Stimulated activated CD8-positive, alpha-beta memory T cell treated with anti-CD3 and anti-CD28 coated beads, Interleukin-7, amount 100 ng/mL, for 4 hours (primary cell): Measurements from ENCODE around the gene FAM187B.
"Not testable (repeated sequence)": the region's sequence is repeated elsewhere in the genome, so short reads cannot be mapped to it uniquely, and the experiment has no call there.

Experiments used
- DNase-seq, 2 donors: peaks; one replicate each; pipeline ENCODE4 v3.0.0-alpha.2; 2020; ENCODE audit warnings: low read depth in 2 of 2

Gene FAM187B

DNA sequence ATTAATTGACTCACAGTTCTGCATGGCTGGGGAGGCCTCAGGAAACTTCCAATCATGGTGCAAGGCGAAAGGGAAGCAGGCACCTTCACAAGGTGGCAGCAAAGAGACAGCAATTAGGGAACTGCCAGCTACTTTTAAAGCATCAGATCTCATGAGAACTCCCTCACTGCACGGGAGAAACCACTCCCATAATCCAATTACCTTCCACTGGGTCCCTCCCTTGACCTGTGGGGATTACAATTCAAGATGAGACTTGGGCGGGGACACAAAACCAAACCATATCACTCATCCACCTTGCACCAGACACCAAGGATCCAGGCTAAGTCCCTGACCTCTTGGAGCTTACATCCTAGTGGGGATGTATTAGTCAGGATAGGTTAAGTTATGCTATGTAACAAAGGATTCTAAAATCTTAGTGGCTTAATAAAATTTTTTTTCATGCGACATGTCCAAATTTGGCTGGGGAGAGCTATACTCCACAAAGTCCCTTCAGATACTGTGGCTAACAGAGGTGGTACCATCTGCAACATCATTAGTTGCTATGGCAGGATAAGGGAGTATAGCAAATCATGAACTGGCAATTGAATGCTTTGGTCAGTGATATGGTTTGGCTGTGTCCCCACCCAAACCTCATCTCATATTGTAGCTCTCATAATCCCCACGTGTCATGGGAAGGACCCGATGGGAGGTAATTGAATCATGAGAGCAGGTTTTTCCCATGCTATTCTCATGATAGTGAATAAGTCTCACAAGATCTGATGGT, 8.3 kb upstream of the FAM187B start:
- DNase-seq = no peak

DNA sequence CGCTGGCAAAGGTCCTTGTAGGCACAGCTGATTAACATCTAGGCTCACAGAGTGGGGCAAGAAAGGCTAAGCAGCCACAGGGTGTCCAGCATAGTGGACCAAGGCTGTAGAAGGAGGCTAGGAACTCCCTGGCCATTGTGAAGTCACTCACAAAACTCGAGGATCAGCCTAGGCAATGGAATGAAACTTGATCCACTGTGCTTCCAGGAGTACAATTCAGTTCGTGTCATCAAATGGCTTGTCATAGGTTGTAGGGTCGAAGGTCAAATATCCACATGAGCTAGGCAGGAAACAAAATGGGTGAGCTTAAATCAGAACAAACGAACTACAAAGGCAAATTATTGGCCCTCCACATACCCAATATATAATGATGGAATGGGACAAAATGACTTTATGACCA, 4.4 kb upstream of the FAM187B start:
- DNase-seq = no peak

DNA sequence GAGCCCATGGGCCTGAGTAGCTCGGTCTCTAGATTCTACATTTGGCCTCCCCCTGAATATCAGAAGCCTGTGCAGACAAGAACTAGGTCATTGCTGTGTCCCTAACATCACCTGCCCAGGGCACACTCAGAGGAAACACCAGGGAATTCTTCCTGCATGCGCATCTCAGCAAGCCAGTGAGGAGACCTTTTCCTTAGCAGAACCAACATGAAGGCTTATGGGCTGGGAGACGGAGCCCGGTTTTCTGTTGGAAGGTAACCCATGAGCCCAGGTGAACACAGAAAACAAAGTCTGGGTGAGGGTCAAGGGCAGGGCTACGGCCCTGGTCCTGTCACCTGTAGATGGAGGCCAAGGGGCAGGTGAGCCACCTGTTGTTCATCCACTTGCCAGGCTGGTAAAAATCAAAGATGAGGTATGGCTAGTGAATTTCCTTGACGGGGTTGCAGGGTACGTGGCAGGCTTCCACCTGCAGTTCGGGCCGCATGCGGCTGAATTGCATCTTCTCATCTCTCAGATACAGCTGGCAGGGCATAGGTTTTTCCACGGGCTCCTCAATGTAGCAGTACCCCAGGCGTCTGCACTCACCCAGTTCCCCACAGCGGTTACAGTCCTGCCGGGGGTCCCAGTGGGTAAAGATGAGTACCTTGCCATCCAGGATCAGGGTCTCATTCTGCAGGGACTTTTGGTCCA, 3.6 kb upstream of the FAM187B start:
- DNase-seq = no peak

DNA sequence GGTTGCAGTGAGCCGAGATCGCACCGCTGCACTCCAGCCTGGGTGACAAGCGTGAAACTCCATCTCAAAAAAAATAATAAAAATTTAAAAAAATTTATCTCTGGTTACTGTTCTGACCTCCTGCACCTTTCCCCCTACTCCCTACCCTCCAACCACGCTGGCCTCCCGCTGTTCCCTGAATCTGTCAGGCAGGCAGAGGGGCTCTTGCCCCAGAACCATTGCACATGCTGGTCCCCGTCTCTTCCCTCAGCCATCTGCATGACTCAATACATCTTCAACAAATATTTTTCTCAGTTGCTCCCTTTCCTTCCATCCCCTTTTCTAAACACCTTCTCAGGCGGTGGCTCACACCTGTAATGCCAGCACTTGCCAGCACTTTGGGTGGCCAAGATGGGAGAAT, 1.1 kb upstream of the FAM187B start:
- no peak for DNase-seq

DNA sequence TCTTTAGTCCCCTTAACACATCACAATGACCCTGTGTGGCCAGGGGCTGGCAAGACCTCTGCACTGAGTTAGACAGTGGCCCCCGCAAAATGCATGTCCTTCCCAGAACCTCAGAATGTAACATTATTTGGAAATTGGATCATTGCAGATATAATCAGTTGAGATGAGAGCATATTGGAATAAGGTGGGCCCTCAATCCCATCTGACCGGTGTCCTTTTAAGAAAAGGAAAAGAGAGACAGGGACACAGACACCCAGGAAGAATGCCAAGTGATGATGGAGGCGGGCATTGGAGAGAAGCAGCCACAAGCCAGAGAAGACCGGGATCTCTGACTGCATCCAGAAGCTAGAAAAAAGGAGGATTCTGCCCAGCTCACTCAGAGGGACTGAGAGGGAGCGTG, 1.8 kb downstream of the FAM187B start:
- DNase-seq = no peak

DNA sequence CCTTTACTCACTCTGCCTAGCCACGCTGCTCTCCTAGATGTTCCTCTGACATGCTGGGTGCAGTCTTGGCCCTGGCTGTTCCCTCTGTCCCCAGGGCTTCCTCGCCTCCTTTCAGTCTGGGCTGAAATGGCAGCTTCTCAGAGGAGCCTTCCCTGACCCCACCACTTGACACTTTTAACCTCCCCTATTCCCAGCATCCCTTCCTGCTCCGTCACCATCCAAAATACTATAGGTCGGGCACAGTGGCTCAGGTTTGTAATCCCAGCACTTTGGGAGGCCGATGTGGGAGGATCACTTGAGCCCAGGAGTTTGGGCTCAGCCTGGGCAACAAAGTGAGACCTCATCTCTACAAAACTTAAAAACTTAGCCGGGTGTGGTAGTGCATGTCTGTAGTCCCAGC, 2.6 kb downstream of the FAM187B start:
- DNase-seq = no peak

DNA sequence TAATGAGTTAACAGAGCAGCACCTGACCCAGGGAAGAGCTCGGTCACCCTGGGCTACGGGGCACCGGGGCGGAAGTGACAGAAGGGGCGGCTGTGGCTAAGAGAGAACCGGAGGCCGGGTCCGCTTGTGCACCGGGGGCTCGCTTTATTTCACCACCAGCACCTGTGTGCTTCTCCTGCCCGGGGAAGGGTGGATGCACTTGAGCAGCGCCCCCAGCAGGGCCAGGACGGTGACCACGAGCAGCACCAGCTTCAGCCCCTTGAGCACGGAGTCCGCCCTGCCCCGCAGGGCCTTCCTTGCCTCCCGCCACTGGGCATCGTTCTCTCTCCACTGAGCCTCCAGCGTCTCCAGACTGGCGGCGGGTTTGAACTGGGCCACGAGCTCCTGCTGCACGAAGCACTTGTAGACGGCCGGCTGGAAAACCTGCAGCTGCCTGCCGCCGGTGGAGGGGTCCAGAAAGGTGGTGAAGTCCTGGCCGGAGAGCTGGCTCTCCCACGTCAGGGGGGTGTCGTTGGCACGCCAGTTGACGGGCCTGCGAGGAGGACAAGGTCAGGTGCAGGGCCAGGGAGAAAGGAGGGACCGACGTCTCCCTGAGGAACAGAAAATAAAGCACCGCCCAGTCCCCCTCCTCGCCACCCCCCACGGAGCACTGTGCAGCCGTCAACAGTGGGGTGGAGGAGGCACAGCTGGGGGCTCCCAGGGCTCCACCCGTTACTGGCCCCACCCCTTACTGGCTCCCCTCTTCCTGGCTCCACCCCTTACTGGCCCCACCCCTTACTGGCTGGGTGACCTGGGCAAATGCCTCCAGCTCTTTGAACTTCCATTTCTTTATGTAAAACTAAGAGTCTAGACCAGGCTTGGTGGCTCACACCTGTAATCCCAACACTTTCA, 3.6 kb downstream of the FAM187B start:
- DNase-seq = no peak

DNA sequence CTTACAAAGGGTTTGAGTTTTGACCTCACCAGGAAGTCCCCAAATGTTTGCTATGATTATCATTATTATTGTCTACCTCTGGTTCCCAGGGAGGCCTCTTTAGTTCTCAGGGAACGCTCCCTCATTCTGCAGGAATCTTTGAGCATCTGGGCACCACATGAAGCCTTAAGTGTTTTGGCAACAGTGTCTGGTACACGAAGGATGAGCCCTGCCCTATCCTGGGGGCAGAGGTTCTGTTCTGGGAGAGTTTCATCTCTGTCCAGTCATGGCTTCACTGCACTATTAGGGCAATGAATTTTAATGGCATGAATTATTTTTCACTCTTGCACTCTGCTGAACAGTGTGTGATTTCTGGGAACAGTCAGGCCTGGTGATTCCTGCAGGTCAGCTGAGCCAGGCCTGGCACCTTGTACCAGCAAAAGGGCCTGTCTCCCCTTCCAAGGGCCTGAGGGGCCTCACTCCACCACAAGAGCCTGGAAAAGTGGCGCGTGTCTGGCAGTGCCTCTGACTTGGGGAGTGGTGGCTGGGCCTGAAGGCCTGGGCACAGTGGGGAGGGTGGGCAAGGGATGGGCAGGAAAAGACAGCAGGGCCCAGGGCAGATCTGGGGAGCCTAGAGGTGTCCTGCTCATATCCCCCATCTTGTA, 4.6 kb downstream of the FAM187B start:
- no peak for DNase-seq

DNA sequence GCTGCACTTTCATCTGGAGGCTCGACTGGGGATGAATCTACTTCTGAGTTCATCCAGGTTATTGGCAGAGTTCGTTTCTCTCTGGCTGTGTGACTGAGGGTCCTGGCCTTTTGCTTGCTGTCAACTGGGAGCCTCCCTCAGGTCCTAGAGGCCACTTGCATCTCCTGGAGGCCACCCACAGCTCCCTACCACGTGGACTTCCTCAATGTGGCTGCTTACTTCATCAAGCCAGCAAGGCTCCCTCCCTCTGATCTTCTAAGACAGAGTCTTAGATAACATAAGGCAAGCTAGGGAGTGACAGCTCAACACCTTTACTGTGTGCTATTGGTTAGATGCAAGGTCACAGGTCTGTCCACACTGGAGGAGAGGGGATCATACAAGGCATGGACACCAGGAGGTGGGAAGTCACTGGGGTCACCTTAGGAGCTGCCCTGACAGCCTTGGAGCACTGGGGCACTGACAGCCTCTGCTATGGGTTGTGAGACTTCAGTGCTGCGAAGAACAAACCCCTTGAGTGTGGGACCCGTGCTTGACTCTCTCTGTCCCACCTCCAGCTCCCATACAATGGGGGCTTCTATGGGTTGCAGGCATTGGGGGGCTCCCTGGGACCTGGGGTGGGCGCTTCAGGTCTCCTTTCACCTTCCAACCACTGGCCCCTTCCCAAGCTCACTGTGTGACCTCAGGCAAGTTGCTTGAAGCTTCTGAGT, 5.3 kb downstream of the FAM187B start:
- no peak for DNase-seq

DNA sequence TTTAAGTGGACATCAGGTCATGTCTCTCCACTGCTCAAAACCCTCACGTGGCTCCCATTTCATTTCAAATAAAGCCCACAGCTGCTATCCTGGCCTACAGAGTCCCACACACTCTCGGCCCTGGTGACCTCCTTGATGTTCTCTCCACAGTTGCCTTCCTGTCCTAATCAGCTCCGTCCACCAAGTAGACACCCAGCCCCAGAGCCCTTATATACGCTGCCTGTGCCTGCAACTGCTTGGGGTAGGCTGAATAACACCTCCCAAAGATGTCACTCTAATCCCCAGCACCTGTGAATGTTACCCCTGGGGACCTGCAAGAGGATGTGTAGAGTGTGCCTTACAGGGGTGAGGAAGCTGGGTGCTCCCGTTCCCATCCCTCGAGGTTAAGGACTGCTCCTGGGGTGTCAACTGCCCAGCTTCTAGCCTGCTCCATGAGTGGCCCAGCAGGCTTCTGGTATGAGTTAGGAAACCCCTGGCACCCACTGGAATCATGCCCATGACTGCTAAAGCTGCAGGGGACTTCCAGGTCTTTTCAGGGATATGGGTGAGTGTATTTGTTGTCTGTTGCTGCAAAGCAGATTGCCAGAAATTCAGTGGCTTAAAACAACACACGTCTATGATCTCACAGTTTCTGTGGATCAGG, 6.0 kb downstream of the FAM187B start:
- no peak for DNase-seq

DNA sequence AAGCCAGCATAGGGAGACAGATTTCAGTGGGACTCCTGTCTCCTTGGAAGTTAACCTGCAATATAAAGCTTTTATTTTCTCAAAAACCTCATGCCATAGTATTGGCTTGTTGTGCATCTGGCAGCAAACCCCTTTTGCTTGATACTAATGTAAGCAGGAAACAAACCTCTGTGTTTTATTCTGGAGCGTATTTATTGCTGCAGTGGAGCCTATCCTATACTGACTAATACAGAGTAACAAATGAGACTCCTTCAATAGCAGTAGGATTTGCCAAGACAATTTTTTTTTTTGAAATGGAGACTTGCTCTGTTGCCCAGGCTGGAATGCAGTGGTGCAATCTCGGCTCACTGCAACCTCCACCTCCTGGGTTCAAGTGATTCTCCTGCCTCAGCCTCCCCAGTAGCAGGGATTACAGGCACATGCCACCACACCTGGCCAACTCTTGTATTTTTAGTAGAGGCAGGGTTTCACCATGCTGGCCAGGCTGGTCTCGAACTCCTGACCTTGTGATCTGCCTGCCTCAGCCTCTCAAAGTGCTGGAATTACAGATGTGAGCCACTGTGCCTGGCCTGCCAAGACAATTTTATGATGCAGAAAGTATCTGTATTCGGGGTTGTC, 7.5 kb downstream of the FAM187B start:
- not testable (repeated sequence) for DNase-seq

DNA sequence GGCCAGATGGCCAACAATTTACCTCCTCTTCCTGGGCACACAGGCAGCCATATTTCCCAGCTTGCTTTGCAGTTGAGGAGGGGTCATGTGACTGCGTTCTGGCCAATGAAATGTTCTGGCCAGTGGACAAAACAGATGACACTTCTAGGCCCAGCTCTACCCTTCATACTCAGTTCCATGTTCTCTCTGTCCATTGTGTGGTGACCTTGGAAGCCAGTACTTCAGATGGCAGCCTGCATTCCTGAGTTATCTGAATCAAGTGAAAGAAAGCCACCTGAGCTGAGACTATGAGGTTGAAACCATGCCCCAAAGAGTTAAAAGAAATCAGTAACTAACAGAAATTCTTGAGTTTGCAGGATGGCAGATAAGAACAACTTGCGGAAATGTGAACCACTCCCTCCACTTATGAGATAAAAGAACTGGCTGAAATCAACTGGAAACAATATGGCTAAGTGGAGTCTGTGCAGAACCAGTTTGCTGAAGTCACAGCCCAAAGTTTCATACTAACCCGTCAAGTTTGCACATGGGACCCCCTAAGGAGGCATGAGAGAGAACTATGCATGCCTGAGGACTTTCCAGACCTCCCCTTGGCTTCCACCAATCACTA, 8.1 kb downstream of the FAM187B start:
- no peak for DNase-seq

DNA sequence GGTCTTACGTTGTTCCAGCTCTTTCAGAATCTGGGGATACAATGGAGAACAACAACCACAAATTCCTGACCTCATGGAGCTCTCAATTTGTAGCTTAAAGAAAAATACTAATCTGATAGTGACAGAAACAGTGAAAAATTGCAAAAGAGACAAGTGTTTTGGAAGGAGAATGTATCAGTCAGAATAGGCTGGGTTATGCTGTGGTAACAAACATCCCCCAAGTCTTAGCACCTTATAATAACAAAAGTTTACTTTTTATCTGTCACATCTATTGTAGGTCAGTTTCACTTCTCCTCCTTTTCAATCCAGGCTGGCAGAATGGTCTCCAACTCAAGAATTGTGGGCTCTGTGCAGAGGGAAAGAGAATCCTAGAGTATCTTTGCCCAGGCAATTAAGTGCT, 9.5 kb downstream of the FAM187B start:
- DNase-seq = no peak

DNA sequence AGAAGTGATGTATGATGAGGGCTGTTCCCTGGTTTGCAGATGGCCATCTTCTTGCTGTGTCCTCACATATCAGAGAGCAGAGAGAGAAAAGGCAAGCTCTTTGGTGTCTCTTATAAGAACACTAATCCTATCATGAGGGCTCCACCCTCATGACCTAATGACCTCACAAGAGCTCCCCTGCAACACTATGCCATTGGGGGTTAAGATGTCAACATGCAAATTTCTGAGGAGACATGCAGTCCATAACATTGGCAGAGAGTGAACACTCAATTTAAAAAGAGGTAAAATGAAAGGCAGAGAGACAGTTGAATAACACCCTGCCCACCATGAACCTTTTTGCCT, 10.9 kb downstream of the FAM187B start:
- no peak for DNase-seq

DNA sequence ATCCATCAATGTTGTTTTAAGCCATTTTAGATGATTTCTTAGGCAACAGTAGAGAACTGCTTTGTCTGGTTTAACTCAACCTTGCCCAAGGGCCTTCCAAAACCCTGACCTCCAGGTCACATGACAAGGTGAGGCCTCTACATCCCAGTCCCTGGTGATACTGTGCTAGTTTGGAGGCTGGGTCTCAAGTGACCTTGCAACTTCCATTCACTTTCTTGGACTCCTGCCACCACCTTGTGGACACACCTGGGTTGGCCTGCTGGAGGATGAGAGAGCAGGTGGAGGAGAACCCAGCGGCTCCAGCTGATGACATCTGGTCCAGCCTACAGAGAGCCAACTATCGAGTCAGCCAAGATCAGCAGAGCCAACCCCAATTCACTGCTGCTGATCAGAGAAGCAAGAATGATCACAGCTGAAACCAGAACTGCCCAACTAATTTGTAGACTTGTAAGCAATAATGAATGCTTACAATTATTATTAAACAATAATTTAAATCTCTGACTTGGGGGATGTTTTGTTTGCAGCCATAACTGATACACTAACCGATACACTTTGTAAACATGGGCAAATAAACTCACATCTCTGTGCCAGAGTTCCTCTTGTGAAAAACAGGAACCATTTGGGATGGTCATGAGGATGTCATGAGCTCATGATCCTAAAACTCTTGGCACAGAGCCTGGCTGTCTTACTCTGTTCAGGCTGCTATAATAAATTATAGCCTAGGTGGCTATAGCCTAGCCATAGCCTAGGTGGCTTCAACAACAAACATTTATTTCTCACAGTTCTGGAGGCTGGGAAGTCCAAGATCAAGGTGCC, 11.5 kb downstream of the FAM187B start:
- DNase-seq = no peak

DNA sequence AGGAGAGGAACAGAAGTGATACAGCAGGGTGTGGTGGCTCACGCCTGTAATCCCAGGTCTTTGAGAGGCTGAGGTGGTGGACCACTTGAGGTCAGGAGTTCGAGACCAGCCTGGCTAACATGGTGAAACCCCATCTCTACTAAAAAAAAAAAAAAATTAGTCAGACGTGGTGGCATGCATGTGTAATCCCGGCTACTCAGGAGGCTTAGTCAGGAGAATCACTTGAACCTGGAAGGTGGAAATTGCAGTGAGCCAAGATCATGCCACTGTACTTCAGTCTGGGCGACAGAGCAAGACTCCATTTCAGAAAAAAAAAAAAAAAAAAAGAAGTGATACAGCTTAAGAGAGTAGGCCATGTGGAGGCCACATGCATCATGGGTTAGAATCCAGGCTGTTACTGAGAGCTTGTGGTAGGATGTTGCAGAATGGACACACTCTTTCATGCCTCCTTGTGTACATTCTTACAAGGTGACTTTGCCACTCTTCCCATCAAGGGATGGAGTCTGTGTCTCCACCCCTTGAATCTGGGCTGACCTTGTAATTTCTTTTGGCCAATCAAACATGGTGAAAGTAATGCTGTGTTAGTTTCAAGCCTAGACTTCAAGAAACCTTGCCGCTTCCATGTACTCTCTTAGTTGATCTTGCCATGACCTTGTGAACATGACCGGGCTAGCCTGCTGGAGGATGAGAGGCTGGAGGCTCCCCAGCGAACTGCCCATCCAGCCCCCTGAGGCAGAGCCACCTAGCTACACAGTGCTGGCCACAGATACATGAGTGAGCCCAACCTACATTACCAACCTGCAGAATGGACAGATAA, 12.3 kb downstream of the FAM187B start:
- no peak for DNase-seq

DNA sequence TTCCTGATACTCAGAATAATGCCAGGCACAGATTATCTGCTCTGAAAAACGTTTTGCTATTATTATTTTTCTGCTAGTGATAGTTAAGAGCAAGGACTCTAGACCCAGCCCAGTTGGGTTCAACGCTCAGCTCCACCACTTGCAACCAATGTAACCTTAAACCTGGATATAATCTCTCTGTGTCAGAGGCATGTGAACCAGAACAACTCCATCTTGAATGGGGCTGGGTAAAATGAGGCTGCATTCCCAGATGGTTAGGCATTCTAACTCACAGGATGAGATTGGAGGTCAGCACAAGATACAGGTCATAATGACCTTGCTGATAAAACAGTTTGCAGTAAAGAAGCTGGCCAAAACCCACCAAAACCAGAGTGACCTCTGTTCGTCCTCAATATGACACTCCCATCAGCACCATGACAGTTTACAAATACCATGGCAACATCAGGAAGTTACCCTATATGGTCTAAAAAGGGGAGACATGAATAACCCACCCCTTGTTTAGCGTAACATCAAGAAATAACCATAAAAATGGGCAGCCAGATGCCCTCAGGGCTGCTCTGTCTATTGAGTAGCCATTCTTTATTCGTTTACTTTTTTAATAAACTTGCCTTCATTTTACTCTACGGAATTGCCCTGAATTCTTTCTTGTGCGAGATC, 13.6 kb downstream of the FAM187B start:
- no peak for DNase-seq
